IPS-15b (cell line): ENCODE measurements around the gene RPS3.

Source experiments
- H3K27me3 ChIP-seq: one replicate; pipeline ENCODE4 v1.6.1; 2013; ENCODE audit warnings: low read length; ENCODE audit not compliant: control insufficient read depth, insufficient read depth
- H3K36me3 ChIP-seq: one replicate; pipeline ENCODE4 v1.6.1; 2013; ENCODE audit warnings: low read length; ENCODE audit not compliant: control insufficient read depth, insufficient read depth
- H3K4me1 ChIP-seq: one replicate; pipeline ENCODE4 v1.6.1; 2013; ENCODE audit warnings: mild to moderate bottlenecking, low read length; ENCODE audit not compliant: control insufficient read depth, insufficient read depth
- H3K4me3 ChIP-seq: one replicate; pipeline ENCODE4 v1.5.1; 2013; ENCODE audit warnings: low read depth, low read length
- H3K9ac ChIP-seq: one replicate; pipeline ENCODE4 v1.6.1; 2013; ENCODE audit warnings: low read depth, mild to moderate bottlenecking, low read length
- H3K9me3 ChIP-seq: one replicate; pipeline ENCODE4 v1.6.1; 2013; ENCODE audit warnings: mild to moderate bottlenecking, low read length; ENCODE audit not compliant: control insufficient read depth, insufficient read depth

RPS3 gene

DNA sequence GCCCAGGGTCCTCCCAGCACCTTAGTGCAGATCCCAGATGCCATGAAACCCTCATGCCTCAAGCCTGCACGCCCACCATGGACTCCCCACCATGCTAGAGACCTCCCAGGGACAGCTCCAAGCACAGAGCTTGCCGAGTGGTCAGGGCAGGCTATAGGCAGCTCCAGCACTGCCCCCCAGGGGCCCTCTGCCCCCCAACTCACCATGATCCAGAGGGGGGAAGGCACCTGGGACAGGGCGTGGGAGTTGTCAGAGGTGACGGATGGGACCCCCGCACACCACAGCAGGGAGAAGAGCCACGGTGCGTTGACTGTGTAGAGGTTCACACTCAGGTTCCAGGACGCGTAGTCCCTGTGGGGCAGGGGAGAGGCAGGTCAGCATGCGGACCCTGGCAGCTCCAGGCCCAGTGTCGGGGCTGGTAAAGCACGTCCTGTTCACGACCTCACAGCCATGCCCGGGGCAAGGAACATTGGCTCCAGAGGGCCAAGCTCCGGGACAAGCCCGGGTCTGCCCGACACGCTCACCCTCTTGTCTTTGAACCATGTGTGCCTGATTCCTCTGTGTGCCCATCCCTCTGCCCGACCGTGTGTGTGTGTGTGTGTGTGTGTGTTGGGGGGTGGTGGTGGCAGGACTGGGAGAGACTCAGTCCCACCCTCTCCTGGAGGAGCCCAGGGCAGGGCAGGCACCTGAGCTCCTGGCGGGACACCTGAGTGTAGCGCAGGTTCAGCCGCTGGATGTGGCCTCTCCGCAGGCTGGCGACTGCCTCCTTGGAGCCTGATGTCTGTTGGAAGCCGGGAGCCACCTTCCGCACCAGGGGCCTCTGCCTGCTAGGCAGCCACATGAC is 41.9 kb downstream of the RPS3 start:
- no peak overlapping the region for H3K9ac ChIP-seq
- H3K27me3 ChIP-seq = no peaks in the 10 kb centered on the region
- H3K36me3 ChIP-seq = peaks cover 7% of the 10 kb centered on the region
- H3K4me3 ChIP-seq = no peak overlapping the region
- no peaks in the 10 kb centered on the region for H3K9me3 ChIP-seq
- H3K4me1 ChIP-seq = no peaks in the 10 kb centered on the region

DNA sequence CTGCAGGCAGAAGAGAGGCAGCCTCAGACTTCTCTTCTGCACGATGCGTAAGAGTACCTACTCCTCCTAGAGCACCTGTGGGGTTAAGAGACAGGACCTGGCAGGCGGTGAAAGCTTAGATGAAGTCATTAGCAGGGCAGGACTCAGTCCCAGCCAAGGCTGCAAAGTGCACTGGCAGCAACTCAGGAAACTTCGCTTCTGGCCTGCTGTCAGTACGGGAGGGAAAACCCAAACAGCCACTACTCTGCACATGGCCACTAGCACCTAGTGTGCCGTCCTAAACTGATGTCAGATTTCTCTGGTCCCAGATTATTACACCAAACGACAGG is 42.5 kb downstream of the RPS3 start:
- no peaks in the 10 kb centered on the region for H3K9me3 ChIP-seq
- H3K4me3 ChIP-seq = no peak overlapping the region
- no peaks in the 10 kb centered on the region for H3K27me3 ChIP-seq
- no peak overlapping the region for H3K9ac ChIP-seq
- H3K36me3 ChIP-seq = peaks cover 4% of the 10 kb centered on the region
- no peaks in the 10 kb centered on the region for H3K4me1 ChIP-seq

DNA sequence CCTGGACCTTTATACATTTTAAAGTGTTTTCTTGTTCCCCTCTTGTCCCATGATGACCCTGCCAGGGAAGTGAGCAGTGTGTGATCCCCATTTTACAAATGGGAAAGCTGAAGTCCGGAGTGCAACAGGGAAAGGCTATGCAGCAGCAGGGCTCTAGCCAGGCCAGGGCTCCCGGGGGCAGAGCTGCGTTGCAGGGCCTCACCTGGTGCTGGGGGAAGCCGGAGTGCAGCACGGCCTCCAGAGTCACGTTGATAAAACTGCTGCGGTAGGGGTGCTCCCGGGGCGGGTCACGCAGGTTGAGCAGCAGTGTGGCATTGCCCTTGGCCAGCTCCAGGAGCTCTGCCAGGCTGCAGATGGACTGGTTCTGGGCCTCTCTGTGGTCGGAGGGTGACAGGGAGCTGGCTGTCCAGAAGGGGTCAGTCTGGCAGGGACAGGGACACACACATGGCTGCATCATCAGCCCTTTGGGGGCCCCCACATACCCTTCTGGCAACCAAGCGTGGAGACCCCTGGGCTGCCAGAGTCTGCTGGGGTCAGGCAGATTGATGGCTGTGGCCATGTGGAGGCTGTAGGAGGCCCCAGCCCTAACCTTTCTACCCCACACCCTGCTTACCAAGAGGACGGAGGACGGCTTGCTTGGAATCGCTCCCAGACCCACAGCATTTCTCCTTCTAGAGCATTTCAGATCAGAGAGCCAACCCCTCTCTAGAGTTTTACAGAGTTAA is 43.0 kb downstream of the RPS3 start:
- no peak overlapping the region for H3K9ac ChIP-seq
- H3K4me1 ChIP-seq = no peaks in the 10 kb centered on the region
- H3K9me3 ChIP-seq = no peaks in the 10 kb centered on the region
- H3K27me3 ChIP-seq = no peaks in the 10 kb centered on the region
- no peak overlapping the region for H3K4me3 ChIP-seq
- peaks cover 3% of the 10 kb centered on the region for H3K36me3 ChIP-seq

DNA sequence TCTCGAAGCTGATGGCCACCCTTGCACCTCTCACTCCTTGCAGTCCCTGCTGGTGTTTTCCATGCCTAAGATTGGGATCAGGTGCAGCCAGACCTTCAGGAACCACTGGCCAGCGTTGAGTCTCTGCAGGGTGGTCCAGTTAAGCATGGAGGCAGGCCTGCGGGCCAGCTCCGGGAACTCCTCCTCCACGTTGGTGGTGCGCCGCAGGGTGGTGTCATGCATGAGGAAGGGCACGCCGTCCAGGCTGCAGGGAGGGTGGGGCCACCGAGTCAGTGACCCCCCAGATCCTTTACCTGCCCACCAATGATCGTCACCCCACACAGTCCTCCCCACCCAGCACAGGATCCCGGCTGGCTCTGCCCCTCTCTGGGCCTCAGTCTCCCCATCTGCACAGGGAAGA is 43.7 kb downstream of the RPS3 start:
- no peak overlapping the region for H3K4me3 ChIP-seq
- no peaks in the 10 kb centered on the region for H3K9me3 ChIP-seq
- no peak overlapping the region for H3K9ac ChIP-seq
- no peaks in the 10 kb centered on the region for H3K27me3 ChIP-seq
- H3K36me3 ChIP-seq = peaks cover 3% of the 10 kb centered on the region
- no peaks in the 10 kb centered on the region for H3K4me1 ChIP-seq

DNA sequence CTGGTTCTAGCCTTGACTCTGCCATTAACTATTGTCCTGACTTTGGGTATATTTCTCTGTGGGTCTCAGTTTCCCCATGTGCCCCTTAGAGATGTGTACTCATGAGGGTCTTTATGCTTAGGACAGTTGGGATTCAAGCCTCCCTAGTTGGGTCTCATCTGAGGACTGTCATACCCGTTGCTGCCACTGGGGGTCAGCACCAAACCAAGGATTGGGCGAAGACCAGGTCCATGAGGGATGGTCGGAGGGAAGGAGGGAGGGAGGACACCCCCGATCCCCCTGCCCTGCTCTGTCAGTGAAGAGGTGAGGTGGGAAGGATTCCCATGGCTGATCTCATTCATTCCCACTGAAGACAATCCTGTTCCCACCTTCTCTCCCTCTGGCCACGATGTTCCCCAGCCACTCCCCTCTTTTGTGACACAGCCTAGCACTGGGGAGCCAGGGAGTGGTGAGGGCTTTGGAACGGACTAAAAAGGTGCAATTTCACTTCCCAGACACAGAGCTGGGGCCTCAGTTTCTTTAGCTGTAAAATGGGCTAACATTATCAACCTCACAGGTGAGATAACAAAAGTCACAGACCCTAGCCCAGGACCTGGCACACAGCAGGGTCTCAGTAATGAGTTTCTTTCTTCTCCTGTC is 46.1 kb downstream of the RPS3 start:
- H3K4me1 ChIP-seq = no peaks in the 10 kb centered on the region
- H3K9me3 ChIP-seq = no peaks in the 10 kb centered on the region
- peaks cover 3% of the 10 kb centered on the region for H3K36me3 ChIP-seq
- no peak overlapping the region for H3K9ac ChIP-seq
- no peak overlapping the region for H3K4me3 ChIP-seq
- H3K27me3 ChIP-seq = no peaks in the 10 kb centered on the region

DNA sequence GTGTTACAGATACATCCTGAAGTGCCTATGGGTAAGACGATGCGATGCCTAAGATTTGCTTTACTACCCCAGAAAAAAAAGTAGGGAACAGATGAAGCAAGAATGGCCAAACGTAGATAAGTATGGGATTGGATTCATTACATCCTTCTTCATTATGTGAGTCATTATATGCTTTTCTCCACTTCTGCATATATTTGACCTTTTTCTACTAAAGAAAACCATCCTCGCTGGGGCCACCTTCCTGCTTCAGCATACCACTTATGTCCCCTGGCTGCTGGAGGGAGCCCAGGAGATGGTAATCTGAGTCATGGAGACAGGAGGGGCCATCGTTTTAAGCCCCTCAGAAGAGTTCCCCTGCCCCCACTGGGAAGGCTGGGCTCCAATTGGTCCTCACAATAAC is 48.1 kb downstream of the RPS3 start:
- Histone ChIP-seq H3K9ac (no peak overlapping the region), H3K4me3 (no peak overlapping the region), H3K9me3 (no peaks in the 10 kb centered on the region), H3K36me3 (no peaks in the 10 kb centered on the region), H3K27me3 (no peaks in the 10 kb centered on the region), H3K4me1 (no peaks in the 10 kb centered on the region)

DNA sequence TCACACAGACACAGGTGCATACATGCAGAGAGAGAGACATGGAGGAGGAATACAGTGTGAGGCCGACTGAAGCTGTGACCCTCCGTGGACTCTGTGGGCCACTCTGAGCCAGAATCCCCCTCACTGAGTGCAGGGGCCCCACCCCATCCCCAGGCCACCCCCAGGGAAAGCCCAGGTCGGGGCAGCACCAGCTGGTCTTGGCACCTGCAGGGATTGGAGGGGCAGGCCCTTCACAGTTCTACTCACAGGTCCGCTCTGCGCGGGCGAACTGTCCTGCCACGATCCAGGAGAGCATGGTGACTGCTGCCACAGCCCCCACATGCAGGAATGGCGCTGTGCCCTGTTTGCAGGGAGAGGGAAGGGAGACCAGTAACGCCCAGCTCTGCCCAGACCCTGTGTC is 50.0 kb downstream of the RPS3 start:
- H3K27me3 ChIP-seq = no peaks in the 10 kb centered on the region

DNA sequence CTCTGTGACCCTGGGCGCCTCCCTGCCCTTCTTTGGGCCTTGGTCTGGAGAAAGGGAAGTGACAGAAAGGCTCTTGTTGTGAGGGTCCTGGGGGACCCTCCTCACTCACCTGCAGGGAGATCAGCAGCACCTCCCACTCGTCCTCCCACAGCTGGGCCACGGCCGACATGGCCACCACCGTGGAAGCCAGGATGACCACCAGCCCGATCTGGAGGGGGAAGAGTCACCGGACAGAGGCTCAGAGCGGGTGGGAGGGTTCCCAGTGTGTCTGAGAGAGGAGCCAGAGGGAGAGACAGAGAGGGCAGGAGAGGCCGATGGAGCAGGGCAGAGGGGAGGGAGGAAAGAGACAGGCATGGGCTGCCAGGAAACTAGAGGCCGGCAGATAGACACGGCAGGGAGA is 50.5 kb downstream of the RPS3 start:
- no peaks in the 10 kb centered on the region for H3K4me1 ChIP-seq
- no peaks in the 10 kb centered on the region for H3K9me3 ChIP-seq
- no peaks in the 10 kb centered on the region for H3K27me3 ChIP-seq
- H3K9ac ChIP-seq = no peak overlapping the region
- no peak overlapping the region for H3K4me3 ChIP-seq
- no peaks in the 10 kb centered on the region for H3K36me3 ChIP-seq

More for the DNA sequence above, 50.0 kb downstream of the RPS3 start:
- H3K36me3 ChIP-seq = no peaks in the 10 kb centered on the region
- H3K4me3 ChIP-seq = no peak overlapping the region
- H3K9ac ChIP-seq = no peak overlapping the region
- H3K9me3 ChIP-seq = no peaks in the 10 kb centered on the region
- no peaks in the 10 kb centered on the region for H3K4me1 ChIP-seq

DNA sequence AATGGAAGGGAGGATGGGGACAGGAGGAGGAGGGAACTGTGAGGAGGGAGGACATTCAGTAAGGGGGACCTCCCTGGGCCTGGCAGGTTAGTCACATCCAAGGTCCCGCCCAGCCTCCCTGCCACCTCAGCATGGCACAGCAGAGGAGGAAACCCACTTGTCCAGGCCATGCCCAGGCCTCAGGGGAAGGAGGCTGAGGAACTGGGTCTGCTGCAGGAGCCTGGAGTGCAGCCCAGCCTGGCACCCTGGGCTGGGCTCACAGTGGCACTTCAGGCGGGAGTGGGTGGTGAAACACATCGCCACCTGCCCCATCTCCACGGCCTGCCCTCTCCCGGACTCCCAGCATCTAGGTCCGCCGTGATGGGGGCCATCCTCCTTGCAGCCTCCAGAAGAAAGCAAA is 50.9 kb downstream of the RPS3 start:
- Histone ChIP-seq H3K27me3 (no peaks in the 10 kb centered on the region), H3K36me3 (no peaks in the 10 kb centered on the region), H3K4me1 (no peaks in the 10 kb centered on the region), H3K4me3 (no peak overlapping the region), H3K9ac (no peak overlapping the region), H3K9me3 (no peaks in the 10 kb centered on the region)

DNA sequence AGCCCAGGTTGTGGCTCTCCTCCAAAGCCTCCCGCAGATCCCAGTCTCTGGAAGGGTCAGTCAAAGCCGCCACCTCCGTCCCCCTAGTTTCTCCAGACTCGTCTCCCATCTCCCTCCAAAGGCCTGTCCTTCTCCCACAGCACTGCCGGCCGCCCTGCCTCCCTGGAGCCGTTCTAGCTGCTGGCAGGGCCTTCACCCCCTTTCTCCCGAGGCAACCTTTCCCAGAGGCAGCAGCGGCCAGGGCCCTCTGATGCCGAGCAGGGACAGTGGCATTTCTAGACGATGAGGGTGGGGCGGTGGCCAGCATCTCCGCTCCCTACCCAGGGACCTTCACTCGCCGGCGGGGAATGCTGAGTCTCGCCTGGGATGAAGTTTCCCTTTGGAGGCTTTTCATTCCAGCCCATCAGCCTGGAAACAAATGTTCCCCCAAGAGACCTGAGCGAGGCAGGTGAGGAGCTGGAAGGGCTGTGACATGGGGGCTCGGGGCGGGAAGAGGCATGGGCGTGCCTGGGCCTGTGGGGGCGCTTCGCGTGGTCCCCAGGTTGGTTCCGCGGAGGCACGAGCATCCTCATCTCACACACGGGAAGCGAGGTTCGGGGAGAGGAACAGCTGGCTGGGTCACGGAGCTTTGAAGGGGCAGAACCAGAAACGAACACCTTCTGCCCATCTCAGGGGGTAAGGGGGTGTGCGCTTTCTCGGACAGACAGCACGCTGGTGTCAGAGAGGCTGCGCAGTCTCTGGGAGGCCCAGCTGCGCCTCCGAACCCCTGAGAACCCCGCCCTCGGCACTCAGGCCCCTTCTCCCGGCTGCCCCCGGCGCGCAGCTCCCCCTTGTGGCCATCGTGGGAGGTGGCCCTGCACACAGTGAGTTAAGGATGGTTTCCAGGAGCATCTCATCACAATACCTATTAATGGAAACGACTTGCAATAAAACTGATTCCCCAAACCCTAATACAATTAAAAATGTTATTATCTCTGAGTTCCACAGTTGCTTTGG is 51.8 kb downstream of the RPS3 start:
- Histone ChIP-seq H3K36me3 (no peaks in the 10 kb centered on the region), H3K27me3 (no peaks in the 10 kb centered on the region)

DNA sequence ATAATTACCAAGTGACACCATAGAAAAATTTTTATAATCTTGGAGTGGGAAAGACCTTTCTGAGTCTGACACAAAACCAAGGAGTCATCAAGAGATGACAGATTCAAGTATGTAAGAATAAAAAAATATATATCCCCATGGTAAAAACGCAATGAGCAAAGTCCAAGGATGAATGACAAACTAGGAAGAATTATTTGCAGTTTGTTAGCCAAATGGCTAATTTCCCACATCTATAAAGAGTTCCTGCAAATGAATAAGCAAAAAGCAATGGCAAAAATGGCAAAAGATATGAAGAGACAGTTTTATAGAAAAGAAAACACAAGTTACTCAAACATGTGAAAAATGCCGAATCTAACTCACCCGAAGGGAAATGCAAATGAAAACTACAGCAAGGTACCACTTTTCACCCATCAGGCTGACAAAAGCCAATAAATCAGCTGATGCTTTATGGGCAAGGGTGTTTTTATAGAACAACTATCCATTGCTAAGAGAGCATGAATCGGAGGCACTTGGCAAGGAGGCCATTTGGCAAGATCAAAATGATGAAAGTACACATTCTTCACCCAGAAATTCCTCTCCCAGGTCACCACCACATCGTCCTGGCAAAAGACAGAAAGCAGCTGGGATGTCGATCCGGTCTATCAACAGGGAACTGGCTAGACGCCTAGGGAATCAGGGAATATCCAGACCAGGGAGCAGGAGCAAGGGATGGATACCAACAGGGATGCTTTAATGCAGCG is 54.8 kb downstream of the RPS3 start:
- Histone ChIP-seq H3K4me1 (no peaks in the 10 kb centered on the region), H3K4me3 (no peak overlapping the region), H3K9ac (no peak overlapping the region), H3K9me3 (no peaks in the 10 kb centered on the region), H3K27me3 (no peaks in the 10 kb centered on the region), H3K36me3 (no peaks in the 10 kb centered on the region)

More for the DNA sequence above, 51.8 kb downstream of the RPS3 start:
- H3K4me1 ChIP-seq = no peaks in the 10 kb centered on the region
- H3K9ac ChIP-seq = no peak overlapping the region
- no peak overlapping the region for H3K4me3 ChIP-seq
- H3K9me3 ChIP-seq = no peaks in the 10 kb centered on the region
